DMS153 (cell line): ENCODE measurements around the gene CALCB.

Source experiments
- DNase-seq: peaks from one replicate; lab custom pipeline; 2025; lab: John Stamatoyannopoulos, UW

Gene CALCB

GRCh38 chr11:15074206-15075161 is 1.1 kb downstream of the CALCB start:
- DNase-seq = peak; percentile 89

- no peak for DNase-seq
Observed at GRCh38 chr11:15075162-15075526, 1.8 kb downstream of the CALCB start.

GRCh38 chr11:15091175-15091574 is 17.8 kb downstream of the CALCB start:
- DNase-seq = peak; percentile 43

GRCh38 chr11:15091625-15092024 is 18.2 kb downstream of the CALCB start:
- peak; percentile 79 for DNase-seq

- no peak for DNase-seq
Observed at GRCh38 chr11:15093432-15093831, 20.0 kb downstream of the CALCB start.

- DNase-seq = no peak
Observed at GRCh38 chr11:15095736-15096228, 22.4 kb downstream of the CALCB start.

GRCh38 chr11:15097411-15097810 is 24.0 kb downstream of the CALCB start:
- DNase-seq = no peak

GRCh38 chr11:15099267-15099666 is 25.9 kb downstream of the CALCB start:
- no peak for DNase-seq

GRCh38 chr11:15101072-15101709 is 27.8 kb downstream of the CALCB start:
- DNase-seq = peak; percentile 6

GRCh38 chr11:15104166-15104565 is 30.8 kb downstream of the CALCB start:
- DNase-seq = no peak

GRCh38 chr11:15106201-15106965 is 33.0 kb downstream of the CALCB start:
- DNase-seq = no peak

- no peak for DNase-seq
Observed at GRCh38 chr11:15107730-15108515, 34.5 kb downstream of the CALCB start.

GRCh38 chr11:15108592-15109130 is 35.3 kb downstream of the CALCB start:
- DNase-seq = no peak

GRCh38 chr11:15109602-15110001 is 36.2 kb downstream of the CALCB start:
- DNase-seq = no peak

- no peak for DNase-seq
Observed at GRCh38 chr11:15111215-15111614, 37.8 kb downstream of the CALCB start.

GRCh38 chr11:15112131-15112541 is 38.7 kb downstream of the CALCB start:
- DNase-seq = no peak

- no peak for DNase-seq
Observed at GRCh38 chr11:15113381-15113780, 40.0 kb downstream of the CALCB start.

- DNase-seq = no peak
Observed at GRCh38 chr11:15114501-15115475, 41.4 kb downstream of the CALCB start, which contains the start of gene INSC. Gene INSC, plus strand, starts transcription at chr11:15114923. Its CDS starts 34,252 bp downstream, at chr11:15149175.

GRCh38 chr11:15115686-15116085 is 42.3 kb downstream of the CALCB start:
- DNase-seq = no peak

GRCh38 chr11:15117751-15118150 is 44.4 kb downstream of the CALCB start:
- DNase-seq = no peak
